H1 (cell line): ENCODE measurements around the gene VENTX. TPM values are rescaled to one million over a fixed set of nuclear protein-coding genes. Genes with fewer than 3 reads are reported as not detected.
A peak's percentile ranks its signal among the peaks of the same experiment; 100 is the strongest.

Experiments used
- CBX5 ChIP-seq: fragments of 300-800, 300-1000 bp; sonication (generic); IDR thresholded peaks from 2 replicates; pipeline ENCODE4 v1.7.1; 2016; ENCODE audit warnings: antibody characterized with exemption, low read length, low read depth
- SP4 ChIP-seq: IDR thresholded peaks from 2 replicates; pipeline ENCODE4 v1.6.1; 2012; ENCODE audit warnings: low read length, inconsistent platforms
- polyA plus RNA-seq, 7 experiments: library from polyadenylated mRNA; depleted of rRNA in 3 of 7; stranded (reverse) in 5 of 7; unstranded in 2 of 7; fragments of >200 nt in 5 of 7; fragments of 200-250 nt in 2 of 7; gene quantifications; 1 replicate in 5 of 7; 2 replicates in 1 of 7; 4 replicates in 1 of 7; pipeline versions ENCODE4 v1.2.1 to v1.2.3, GENCODE V29; 2011 to 2013; ENCODE audit warnings: missing spikeins in 2 of 7, mixed read lengths in 2 of 7
- total RNA-seq: library from RNA; stranded (reverse); fragmentation: NEBNext Ultra II Directional; extraction: Animal tissue kit (Norgen Biotek cat#: 25700); gene quantifications from 2 replicates; pipeline ENCODE4 v1.2.1, GENCODE V29; 2021
- TF ChIP-seq, protein P1 (sequence below): IDR thresholded peaks from 2 replicates; pipeline ENCODE4 v1.6.1; 2012; ENCODE audit warnings: inconsistent platforms

The VENTX gene
- total and polyA plus RNA-seq, 2 of the 8 experiments (the other 6 are each of a cell fraction or from before 2014, with no cell fraction given): 5.6 TPM

GRCh38 chr10:133230387-133231195 lies 7.1 kb upstream of the VENTX start (continued):
- TF ChIP-seq, protein P1, sequence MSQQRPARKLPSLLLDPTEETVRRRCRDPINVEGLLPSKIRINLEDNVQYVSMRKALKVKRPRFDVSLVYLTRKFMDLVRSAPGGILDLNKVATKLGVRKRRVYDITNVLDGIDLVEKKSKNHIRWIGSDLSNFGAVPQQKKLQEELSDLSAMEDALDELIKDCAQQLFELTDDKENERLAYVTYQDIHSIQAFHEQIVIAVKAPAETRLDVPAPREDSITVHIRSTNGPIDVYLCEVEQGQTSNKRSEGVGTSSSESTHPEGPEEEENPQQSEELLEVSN: peak; percentile 87
- TF ChIP-seq SP4 (no peak), CBX5 (no peak)
